Measurements from ENCODE around the gene INHBE. TPM values are rescaled to one million over a fixed set of nuclear protein-coding genes. Genes with fewer than 3 reads are reported as not detected.

Gene INHBE
- polyA plus RNA-seq, 3 donors from 2014 or later: not detected

DNA sequence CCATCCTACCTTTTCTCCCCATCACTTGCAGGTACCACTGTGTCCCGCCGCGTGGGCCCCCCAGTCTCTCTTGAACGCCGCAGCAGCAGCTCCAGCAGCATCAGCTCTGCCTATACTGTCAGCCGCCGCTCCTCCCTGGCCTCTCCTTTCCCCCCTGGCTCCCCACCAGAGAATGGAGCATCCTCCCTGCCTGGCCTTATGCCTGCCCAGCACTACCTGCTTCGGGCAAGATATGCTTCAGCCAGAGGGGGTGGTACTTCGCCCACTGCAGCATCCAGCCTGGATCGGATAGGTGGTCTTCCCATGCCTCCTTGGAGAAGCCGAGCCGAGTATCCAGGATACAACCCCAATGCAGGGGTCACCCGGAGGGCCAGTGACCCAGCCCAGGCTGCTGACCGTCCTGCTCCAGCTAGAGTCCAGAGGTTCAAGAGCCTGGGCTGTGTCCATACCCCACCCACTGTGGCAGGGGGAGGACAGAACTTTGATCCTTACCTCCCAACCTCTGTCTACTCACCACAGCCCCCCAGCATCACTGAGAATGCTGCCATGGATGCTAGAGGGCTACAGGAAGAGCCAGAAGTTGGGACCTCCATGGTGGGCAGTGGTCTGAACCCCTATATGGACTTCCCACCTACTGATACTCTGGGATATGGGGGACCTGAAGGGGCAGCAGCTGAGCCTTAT is 15.3 kb downstream of the INHBE start:
- H3K4me1 Mint-ChIP-seq: peaks cover 69 to 74% of the 10 kb centered on the region in 2 donors

DNA sequence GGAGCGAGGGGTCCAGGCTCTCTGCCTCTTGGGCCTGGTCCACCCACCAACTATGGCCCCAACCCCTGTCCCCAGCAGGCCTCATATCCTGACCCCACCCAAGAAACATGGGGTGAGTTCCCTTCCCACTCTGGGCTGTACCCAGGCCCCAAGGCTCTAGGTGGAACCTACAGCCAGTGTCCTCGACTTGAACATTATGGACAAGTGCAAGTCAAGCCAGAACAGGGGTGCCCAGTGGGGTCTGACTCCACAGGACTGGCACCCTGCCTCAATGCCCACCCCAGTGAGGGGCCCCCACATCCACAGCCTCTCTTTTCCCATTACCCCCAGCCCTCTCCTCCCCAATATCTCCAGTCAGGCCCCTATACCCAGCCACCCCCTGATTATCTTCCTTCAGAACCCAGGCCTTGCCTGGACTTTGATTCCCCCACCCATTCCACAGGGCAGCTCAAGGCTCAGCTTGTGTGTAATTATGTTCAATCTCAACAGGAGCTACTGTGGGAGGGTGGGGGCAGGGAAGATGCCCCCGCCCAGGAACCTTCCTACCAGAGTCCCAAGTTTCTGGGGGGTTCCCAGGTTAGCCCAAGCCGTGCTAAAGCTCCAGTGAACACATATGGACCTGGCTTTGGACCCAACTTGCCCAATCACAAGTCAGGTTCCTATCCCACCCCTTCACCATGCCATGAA is 16.0 kb downstream of the INHBE start:
- Mint-ChIP-seq H3K4me3 (no peak overlapping the region), H3K9me3 (no peaks in the 10 kb centered on the region), H3K27ac (peak overlapping the region; percentile 60 to 83 (median 70)), H3K4me1 (peaks cover 67 to 70% of the 10 kb centered on the region in 2 donors), H3K27me3 (ENCODE audit: low read depth in 3 of 3) (peaks cover 22 to 41% (median 41%) of the 10 kb centered on the region in 3 donors), H3K36me3 (peaks cover 36 to 44% (median 36%) of the 10 kb centered on the region in 3 donors)
- DNase-seq: no peak

More for the DNA sequence above, 15.3 kb downstream of the INHBE start:
- Mint-ChIP-seq H3K4me3 (no peak overlapping the region), H3K9me3 (no peaks in the 10 kb centered on the region), H3K27me3 (ENCODE audit: low read depth in 3 of 3) (peaks cover 17 to 39% (median 35%) of the 10 kb centered on the region in 3 donors), H3K36me3 (peaks cover 36 to 44% (median 36%) of the 10 kb centered on the region in 3 donors), H3K27ac (peak overlapping the region in 4 of 6 donors; percentile 60 to 83 (median 75))
- no peak for DNase-seq

DNA sequence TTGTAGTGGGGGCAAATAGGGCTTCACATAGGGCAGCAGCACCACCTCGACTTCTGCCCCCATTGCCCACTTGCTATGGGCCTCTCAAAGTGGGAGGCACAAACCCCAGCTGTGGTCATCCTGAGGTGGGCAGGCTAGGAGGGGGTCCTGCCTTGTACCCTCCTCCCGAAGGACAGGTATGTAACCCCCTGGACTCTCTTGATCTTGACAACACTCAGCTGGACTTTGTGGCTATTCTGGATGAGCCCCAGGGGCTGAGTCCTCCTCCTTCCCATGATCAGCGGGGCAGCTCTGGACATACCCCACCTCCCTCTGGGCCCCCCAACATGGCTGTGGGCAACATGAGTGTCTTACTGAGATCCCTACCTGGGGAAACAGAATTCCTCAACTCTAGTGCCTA is 16.6 kb downstream of the INHBE start:
- DNase-seq: no peak
- no peaks in the 10 kb centered on the region for H3K9me3 Mint-ChIP-seq
- peaks cover 37 to 44% (median 42%) of the 10 kb centered on the region in 3 donors for H3K36me3 Mint-ChIP-seq

DNA sequence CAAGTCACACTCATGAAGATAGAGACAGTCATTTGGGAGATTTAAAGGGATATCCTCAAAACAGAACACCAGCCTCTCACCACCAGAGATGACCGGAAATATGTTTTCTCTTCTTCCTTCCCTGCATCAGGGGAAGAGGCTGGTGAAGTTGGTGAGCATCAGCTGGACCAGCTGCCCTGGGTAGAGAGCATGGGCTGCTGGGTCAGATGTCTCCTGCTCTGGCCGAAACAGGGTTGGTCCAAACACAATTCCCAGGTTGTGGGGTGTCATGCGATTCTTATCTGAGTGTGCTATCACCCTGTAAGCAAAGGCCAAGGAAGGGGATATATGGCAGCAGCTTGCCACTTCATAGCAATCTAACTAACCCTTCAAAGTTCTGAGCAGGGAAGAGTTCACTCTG is 17.3 kb downstream of the INHBE start:
- H3K4me1 Mint-ChIP-seq: peaks cover 78 to 82% of the 10 kb centered on the region in 2 donors
- H3K4me3 Mint-ChIP-seq: peak overlapping the region in 1 of 5 donors; percentile 17
- peak overlapping the region; percentile 55 to 80 (median 73) for H3K27ac Mint-ChIP-seq
- peaks cover 35 to 47% (median 46%) of the 10 kb centered on the region in 3 donors for H3K27me3 Mint-ChIP-seq (ENCODE audit: low read depth in 3 of 3)
- H3K36me3 Mint-ChIP-seq: peaks cover 40 to 51% (median 46%) of the 10 kb centered on the region in 3 donors
- no peaks in the 10 kb centered on the region for H3K9me3 Mint-ChIP-seq
- no peak for DNase-seq

More for the DNA sequence above, 16.6 kb downstream of the INHBE start:
- Mint-ChIP-seq H3K4me1 (peaks cover 73 to 75% of the 10 kb centered on the region in 2 donors), H3K27me3 (ENCODE audit: low read depth in 3 of 3) (peaks cover 27 to 45% (median 41%) of the 10 kb centered on the region in 3 donors), H3K27ac (peak overlapping the region; percentile 61 to 80 (median 73)), H3K4me3 (no peak overlapping the region)

DNA sequence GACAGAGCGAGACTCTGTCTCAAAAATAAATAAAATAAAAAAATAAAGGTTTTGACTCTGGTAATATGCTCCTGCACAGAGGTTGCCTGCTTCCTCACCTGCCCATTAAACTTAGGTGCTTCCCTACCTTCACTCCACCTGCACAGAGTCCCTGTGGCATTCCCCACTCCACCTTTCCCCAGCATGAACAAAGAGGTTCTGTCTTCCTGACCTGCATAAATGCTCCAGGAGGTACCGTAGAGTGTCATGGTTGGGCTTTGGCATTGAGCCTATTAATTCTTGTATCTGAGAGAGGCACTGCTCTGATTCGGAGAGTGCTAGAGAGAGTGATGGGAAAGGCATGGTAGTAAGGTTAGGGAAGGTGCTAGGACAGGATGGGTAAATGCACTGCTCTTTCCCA is 18.3 kb downstream of the INHBE start:
- peaks cover 40 to 51% (median 48%) of the 10 kb centered on the region in 3 donors for H3K27me3 Mint-ChIP-seq (ENCODE audit: low read depth in 3 of 3)
- H3K4me3 Mint-ChIP-seq: peak overlapping the region; percentile 51 to 84 (median 56)
- no peaks in the 10 kb centered on the region for H3K9me3 Mint-ChIP-seq
- peak overlapping the region; percentile 76 to 100 (median 92) for H3K27ac Mint-ChIP-seq
- H3K4me1 Mint-ChIP-seq: peaks cover 85 to 86% of the 10 kb centered on the region in 2 donors
- DNase-seq: no peak
- peaks cover 46 to 56% (median 49%) of the 10 kb centered on the region in 3 donors for H3K36me3 Mint-ChIP-seq

DNA sequence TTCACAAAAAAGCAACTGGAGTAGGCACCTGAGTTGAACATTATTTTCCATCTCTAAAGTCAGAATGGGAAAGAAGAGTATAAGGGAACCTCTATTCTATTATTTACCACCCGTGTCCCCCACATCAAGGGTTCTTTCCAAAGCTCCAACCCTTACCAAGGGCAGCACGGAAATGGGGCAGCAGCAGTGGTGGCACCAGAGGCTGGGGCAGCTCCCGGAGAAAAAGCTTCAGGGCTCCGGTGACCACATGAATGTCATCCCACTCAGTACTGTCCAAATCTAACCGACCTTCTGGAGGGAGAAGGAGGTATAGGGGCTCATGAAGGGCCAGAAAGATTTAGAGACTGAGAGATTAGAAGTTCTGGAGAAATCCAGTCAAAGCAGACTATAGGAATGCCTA is 18.8 kb downstream of the INHBE start:
- no peak for DNase-seq
- Mint-ChIP-seq H3K27me3 (ENCODE audit: low read depth in 3 of 3) (peaks cover 44 to 54% (median 51%) of the 10 kb centered on the region in 3 donors), H3K4me1 (peaks cover 86 to 90% of the 10 kb centered on the region in 2 donors), H3K4me3 (peak overlapping the region; percentile 79 to 87 (median 83)), H3K27ac (peak overlapping the region; percentile 87 to 100 (median 92)), H3K36me3 (peaks cover 46 to 56% (median 47%) of the 10 kb centered on the region in 3 donors), H3K9me3 (no peaks in the 10 kb centered on the region)

DNA sequence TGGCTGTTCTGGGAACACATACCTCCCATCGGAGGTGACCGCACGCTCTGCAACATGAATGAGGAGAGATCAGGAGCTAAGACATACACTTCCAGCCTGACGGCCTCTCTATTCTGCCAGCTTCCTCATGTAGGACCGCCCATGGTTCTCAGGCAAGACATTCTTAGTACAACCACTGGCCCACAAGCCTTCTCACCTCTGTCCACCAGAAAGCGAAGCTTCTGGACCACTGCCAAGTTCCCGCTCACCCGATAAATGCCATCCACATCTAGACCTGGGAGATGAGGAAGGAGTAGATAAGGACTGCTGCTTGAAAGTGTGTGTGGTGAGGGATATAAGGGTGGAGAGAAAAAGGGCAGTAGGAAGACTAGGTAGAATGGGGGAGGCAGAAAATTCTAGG is 19.3 kb downstream of the INHBE start:
- H3K4me3 Mint-ChIP-seq: peak overlapping the region; percentile 79 to 87 (median 83)
- no peaks in the 10 kb centered on the region for H3K9me3 Mint-ChIP-seq
- H3K27me3 Mint-ChIP-seq (ENCODE audit: low read depth in 3 of 3): peaks cover 47 to 58% (median 50%) of the 10 kb centered on the region in 3 donors
- peak; percentile 57 to 59 (median 59) for DNase-seq
- H3K27ac Mint-ChIP-seq: peak overlapping the region; percentile 87 to 100 (median 92)
- H3K4me1 Mint-ChIP-seq: peaks cover 86 to 89% of the 10 kb centered on the region in 2 donors
- peaks cover 43 to 52% (median 43%) of the 10 kb centered on the region in 3 donors for H3K36me3 Mint-ChIP-seq

DNA sequence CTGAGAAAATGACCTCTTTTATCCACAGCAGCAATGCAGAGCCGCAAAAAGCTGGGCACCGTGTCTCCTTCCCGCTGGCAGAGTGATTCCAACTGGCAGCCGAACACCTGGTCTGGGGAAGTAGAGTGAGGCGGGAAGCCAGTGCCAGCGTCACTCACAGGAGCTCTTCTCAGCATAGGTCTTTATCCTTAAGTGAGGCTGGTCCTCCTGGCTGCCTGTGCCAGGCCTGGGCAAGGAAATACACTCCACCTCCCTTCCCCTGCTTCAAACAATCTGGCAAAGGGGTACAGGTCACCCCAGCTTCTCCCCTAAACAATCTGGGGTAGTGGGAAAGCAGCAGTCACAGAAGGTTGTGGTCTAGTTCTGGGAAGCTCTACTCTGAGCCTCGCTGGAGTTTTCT is 19.8 kb downstream of the INHBE start:
- H3K27ac Mint-ChIP-seq: peak overlapping the region; percentile 87 to 100 (median 92)
- H3K27me3 Mint-ChIP-seq (ENCODE audit: low read depth in 3 of 3): peaks cover 50 to 62% (median 51%) of the 10 kb centered on the region in 3 donors
- H3K9me3 Mint-ChIP-seq: no peaks in the 10 kb centered on the region
- H3K4me3 Mint-ChIP-seq: peak overlapping the region; percentile 79 to 87 (median 83)
- no peak for DNase-seq
- H3K36me3 Mint-ChIP-seq: peaks cover 43 to 49% (median 43%) of the 10 kb centered on the region in 3 donors
- peaks cover 86 to 89% of the 10 kb centered on the region in 2 donors for H3K4me1 Mint-ChIP-seq

DNA sequence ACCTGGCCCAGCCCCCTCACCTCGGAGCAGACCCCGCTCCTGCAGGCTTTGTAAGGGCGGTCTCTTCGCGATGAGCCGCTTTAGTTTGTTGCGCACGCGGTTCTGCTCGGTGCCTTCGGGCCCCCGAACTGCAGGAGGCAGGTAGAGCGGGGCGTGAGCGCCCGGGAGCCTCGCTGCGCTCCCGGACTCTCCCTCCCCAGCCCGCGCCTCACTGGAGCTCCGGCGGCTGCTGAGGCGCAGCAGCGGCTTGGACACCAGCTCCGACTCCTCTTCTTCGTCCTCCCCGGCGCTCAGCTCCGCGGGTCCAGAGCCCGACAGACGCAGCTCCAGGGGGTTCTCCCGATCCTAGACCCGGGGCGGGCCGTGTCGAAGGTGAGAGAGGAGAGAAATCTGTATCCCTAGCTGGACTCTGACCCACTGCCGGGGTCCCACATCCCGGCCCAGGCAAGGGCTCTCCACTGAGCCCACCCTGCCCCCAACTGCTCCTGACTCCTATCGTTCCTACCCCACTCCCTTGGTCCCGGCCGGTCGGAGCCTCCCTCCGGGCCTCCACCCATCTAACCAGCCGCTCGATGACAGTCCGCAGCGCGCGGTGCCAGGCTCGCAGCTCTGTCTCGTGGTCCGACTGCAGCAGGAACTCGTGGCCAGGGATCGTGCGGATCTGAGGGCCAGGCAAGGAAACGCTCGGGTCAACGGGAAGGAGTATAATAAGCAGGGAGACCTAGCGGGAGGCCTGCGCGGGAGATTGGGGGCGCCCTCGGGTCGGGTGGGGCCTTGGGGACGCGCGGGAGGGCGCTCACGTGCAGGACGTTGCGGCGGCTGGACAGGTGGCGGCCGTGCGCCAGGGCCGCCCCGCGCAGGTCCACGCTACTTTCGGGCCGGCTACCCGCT is 20.4 kb downstream of the INHBE start:
- no peak for DNase-seq
- Mint-ChIP-seq H3K36me3 (peaks cover 43 to 49% (median 43%) of the 10 kb centered on the region in 3 donors), H3K4me1 (peaks cover 89 to 90% of the 10 kb centered on the region in 2 donors), H3K4me3 (peak overlapping the region; percentile 90 to 97 (median 95)), H3K27me3 (ENCODE audit: low read depth in 3 of 3) (peaks cover 51 to 67% (median 54%) of the 10 kb centered on the region in 3 donors), H3K9me3 (no peaks in the 10 kb centered on the region), H3K27ac (peak overlapping the region; percentile 99 to 100 (median 100))

DNA sequence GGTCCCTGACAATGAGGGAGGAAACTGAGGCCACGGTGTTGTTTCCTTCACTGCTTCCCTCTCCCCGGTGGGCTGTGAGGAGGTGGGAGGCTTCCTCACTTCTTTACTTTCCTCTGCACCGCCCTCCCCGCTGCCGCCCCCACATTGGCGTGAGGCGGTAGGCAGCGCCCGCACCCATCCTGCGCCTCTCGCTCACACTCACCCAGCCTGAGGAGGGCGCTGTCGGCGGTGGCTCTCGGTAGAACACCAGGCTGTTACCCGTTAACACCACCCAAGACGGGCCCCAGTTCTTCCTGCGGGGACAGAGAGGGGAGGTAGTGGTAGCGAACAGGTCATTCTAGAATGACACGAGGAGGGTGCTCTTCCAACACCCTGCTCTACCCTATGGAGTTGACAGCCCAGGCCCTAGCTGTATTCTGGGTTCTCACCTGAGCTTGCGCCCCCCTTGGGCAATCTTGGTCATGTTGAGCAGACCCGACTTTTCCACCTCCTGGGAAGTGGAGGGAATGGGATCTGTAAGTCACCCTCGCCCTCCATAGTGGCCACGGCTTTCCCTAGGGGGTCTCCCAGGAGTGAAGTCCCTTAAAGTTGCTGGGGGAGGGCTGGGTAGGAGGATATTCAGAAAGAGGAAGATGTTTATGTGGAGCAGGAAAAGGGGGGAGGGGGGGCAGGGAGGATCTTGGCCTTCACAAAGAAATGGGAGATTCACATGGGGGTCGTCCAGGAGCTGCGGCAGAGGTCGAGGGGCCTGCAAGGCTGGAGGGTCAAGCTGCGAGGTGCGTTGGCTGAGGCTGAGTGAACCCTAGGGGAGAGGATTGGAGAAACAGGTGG is 21.3 kb downstream of the INHBE start:
- H3K4me3 Mint-ChIP-seq: peak overlapping the region; percentile 90 to 97 (median 95)
- peaks cover 47 to 61% (median 56%) of the 10 kb centered on the region in 3 donors for H3K27me3 Mint-ChIP-seq (ENCODE audit: low read depth in 3 of 3)
- no peaks in the 10 kb centered on the region for H3K9me3 Mint-ChIP-seq
- peaks cover 43 to 49% (median 43%) of the 10 kb centered on the region in 3 donors for H3K36me3 Mint-ChIP-seq
- DNase-seq: peak; percentile 76 to 83 (median 81)
- peak overlapping the region; percentile 99 to 100 (median 100) for H3K27ac Mint-ChIP-seq
- peaks cover 91 to 92% of the 10 kb centered on the region in 2 donors for H3K4me1 Mint-ChIP-seq

DNA sequence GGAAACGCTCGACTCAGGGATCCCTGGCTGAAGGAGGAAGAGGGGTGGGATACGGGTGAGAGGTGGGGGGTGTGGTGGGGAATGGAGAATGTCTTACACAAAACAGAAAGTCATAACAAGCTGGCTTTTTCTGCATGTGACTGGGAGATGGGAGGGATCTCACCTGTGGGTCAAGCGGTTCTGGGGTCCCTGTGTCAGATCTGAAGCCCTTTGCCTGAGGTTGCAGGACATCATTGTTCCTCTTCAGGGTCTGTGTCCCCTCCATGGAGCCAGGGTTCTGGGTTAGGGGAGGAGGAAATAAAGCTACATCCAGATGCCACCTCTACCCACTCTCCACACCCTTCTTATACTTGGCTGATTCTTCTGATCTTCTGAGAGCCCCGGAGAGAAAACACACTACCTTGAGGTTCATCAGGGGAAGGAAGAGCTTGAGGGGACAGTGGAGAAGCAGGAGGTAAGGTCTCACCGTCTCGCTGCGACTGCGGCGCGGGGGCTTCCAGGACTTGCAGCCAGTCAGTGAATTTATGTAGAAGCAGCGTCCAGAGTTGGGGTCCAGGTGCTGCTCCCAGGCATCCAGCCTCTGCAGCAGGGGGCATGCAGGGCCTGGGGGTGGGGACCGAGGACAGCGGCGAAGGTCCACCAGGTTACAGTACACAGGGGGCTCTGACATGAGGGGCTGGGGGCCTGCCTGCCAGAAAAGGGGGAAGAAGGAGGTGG is 22.0 kb downstream of the INHBE start:
- no peaks in the 10 kb centered on the region for H3K9me3 Mint-ChIP-seq
- H3K36me3 Mint-ChIP-seq: peaks cover 40 to 44% (median 43%) of the 10 kb centered on the region in 3 donors
- H3K27ac Mint-ChIP-seq: peak overlapping the region; percentile 99 to 100 (median 100)

More for the DNA sequence above, 22.0 kb downstream of the INHBE start:
- peaks cover 47 to 58% (median 56%) of the 10 kb centered on the region in 3 donors for H3K27me3 Mint-ChIP-seq (ENCODE audit: low read depth in 3 of 3)
- DNase-seq: no peak
- H3K4me3 Mint-ChIP-seq: peak overlapping the region; percentile 90 to 97 (median 95)
- peaks cover 90% of the 10 kb centered on the region in 2 donors for H3K4me1 Mint-ChIP-seq

Data from immature natural killer cell (primary cell).